ENCODE results near the gene GNB1. TPM values are rescaled to one million over a fixed set of nuclear protein-coding genes. Genes with fewer than 3 reads are reported as not detected.

Gene GNB1
- polyA plus RNA-seq, 1 donor = 226 TPM

DNA sequence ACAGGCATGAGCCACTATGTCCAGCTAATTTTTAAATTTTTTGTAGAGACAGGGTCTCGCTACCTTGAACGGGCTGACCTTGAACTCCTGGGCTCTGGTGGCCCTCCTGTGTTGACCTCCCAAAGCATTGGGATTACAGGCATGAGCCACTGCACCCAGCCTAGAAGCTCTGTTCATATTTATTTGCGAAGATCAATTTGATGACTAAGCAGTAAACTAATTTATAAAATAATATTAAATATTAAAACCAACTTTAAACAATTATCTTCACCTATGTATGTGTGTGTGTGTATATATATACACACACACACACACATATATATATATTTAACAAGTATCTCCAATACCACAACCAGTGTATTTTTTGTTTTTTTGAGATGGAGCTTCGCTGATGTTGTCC, 117.0 kb downstream of the GNB1 start:
- no CpG with 5 or more reads among the region's 4 CpGs for WGBS (ENCODE audit: insufficient coverage, low lambda C conversion rate)

DNA sequence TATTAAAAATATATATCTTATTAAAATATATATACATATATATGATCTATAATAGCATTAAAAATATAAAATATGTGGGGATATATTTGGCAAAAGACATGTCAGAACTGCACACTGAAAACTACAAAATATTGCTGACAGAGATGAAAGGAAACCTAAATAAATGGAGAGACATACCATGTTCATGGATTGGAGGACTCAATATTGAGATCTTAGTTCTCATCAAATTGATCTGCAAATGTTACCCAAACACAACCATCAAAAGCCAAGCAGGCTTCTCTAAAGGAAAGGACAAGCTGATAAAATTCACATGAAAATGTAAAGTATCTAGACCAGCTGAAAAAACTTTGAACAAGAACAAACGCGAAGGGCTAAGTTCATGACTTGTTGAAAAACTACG, 119.8 kb downstream of the GNB1 start:
- no peak for DNase-seq
- Histone ChIP-seq H3K9me3 (ENCODE audit: control insufficient read depth, low read depth, low read length) (peaks cover 18% of the 10 kb centered on the region), H3K27ac (ENCODE audit: low read length) (no peak overlapping the region), H3K4me3 (ENCODE audit: low read length) (no peak overlapping the region), H3K27me3 (ENCODE audit: control insufficient read depth, insufficient read depth, low read length) (no peaks in the 10 kb centered on the region), H3K4me1 (ENCODE audit: control insufficient read depth, insufficient read depth, low read length) (peaks cover 7% of the 10 kb centered on the region), H3K36me3 (ENCODE audit: control insufficient read depth, insufficient read depth, low read length) (peaks cover 30% of the 10 kb centered on the region)
- no CpG with 5 or more reads among the region's 3 CpGs for WGBS (ENCODE audit: insufficient coverage, low lambda C conversion rate)

More for the DNA sequence above, 117.0 kb downstream of the GNB1 start:
- no peak overlapping the region for H3K27ac ChIP-seq (ENCODE audit: low read length)
- H3K4me1 ChIP-seq (ENCODE audit: control insufficient read depth, insufficient read depth, low read length) = peaks cover 14% of the 10 kb centered on the region
- H3K27me3 ChIP-seq (ENCODE audit: control insufficient read depth, insufficient read depth, low read length) = no peaks in the 10 kb centered on the region
- DNase-seq = no peak
- H3K36me3 ChIP-seq (ENCODE audit: control insufficient read depth, insufficient read depth, low read length) = peaks cover 13% of the 10 kb centered on the region
- H3K4me3 ChIP-seq (ENCODE audit: low read length) = no peak overlapping the region
- H3K9me3 ChIP-seq (ENCODE audit: control insufficient read depth, low read depth, low read length) = peaks cover 18% of the 10 kb centered on the region

DNA sequence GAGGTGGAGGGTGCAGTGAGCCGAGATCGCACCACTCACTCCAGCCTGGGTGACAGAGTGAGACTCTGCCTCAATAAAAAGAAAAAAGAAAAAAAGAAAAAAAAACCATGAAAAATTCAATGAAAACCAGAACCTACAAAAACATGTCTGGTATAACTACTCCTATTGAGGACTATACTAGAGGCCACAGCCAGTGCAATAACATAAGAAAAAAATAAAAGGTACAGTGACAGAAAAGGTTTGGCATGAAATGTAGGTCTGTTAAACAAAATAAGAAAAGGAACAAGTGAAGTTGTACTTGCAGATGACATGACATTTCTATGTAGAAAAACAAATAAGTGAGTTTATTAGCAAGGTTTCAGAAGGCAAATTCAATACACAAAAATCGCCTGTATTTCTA, 120.8 kb downstream of the GNB1 start:
- peaks cover 30% of the 10 kb centered on the region for H3K36me3 ChIP-seq (ENCODE audit: control insufficient read depth, insufficient read depth, low read length)
- no peaks in the 10 kb centered on the region for H3K4me1 ChIP-seq (ENCODE audit: control insufficient read depth, insufficient read depth, low read length)
- H3K9me3 ChIP-seq (ENCODE audit: control insufficient read depth, low read depth, low read length) = peaks cover 18% of the 10 kb centered on the region
- WGBS (ENCODE audit: insufficient coverage, low lambda C conversion rate) = no CpG with 5 or more reads among the region's 3 CpGs
- H3K4me3 ChIP-seq (ENCODE audit: low read length) = no peak overlapping the region
- no peak overlapping the region for H3K27ac ChIP-seq (ENCODE audit: low read length)
- no peak for DNase-seq
- H3K27me3 ChIP-seq (ENCODE audit: control insufficient read depth, insufficient read depth, low read length) = no peaks in the 10 kb centered on the region

DNA sequence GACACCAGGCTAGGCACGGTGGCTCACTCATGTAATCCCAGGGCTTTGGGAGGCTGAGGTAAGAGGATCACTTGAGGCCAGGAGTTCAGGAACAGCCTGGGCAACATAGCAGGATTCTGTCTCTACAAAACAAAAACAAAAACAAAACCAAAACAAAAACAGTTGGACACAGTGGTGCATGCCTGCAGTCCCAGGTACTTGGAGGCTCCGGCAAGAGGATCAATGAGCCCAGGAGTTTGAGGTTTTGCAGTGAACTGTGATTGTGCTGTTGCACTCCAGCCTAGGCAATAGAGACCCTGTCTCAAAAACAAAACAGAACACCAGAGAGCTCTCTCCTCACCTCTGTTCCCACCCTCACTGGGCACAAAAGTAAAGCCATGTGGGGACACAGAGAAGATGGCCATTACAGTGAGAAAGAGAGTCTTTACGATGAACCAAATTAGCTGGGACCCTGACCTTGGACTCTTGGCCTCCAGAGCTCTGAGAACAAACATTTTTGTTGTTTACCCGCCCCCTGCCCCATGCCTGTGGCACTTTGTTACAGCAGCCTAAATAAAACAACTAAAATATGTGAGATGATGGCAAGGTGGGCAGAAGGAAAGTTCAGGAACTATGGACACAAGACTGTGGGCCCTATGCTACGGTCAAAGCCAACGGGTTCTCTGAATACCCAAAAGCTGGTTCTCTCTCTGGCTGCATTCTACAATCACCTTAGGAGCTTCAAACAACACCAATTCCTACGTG, 122.5 kb downstream of the GNB1 start:
- Histone ChIP-seq H3K36me3 (ENCODE audit: control insufficient read depth, insufficient read depth, low read length) (peaks cover 42% of the 10 kb centered on the region), H3K4me3 (ENCODE audit: low read length) (no peak overlapping the region), H3K9me3 (ENCODE audit: control insufficient read depth, low read depth, low read length) (peaks cover 15% of the 10 kb centered on the region), H3K4me1 (ENCODE audit: control insufficient read depth, insufficient read depth, low read length) (no peaks in the 10 kb centered on the region), H3K27me3 (ENCODE audit: control insufficient read depth, insufficient read depth, low read length) (no peaks in the 10 kb centered on the region), H3K27ac (ENCODE audit: low read length) (no peak overlapping the region)
- DNase-seq = no peak
- no CpG with 5 or more reads among the region's 7 CpGs for WGBS (ENCODE audit: insufficient coverage, low lambda C conversion rate)

DNA sequence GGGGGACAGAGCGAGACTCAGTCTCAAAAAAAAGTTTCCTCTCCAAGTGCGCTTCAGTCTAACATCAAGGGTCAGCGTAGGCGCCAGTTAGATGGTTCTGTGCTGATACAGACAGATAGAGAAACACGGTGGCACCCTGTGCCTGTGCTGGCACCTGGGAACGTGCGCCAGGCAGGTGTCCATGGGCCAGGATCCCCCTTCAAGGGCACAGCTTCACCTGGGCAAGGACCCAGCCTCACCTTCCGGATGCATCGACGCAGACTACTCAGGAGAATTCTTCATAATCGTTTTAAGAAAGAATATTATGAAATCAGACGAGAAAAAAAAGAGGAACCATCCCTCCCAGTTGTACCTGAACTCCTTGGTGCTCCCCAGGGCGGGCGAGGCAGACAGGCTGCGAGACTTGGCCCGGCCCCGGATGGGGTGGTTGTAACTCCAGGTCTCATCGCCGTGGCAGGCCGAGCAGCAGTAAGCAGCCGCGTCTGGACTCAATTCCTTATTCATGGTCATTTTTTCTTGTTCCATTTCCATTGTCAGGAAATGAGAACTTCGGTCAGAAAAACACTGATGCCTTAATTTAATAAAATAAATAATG, 125.9 kb downstream of the GNB1 start:
- 83% methylated on average over 1 of the region's 23 CpGs for WGBS (ENCODE audit: insufficient coverage, low lambda C conversion rate)
- no peak overlapping the region for H3K27ac ChIP-seq (ENCODE audit: low read length)
- DNase-seq = no peak
- peaks cover 59% of the 10 kb centered on the region for H3K36me3 ChIP-seq (ENCODE audit: control insufficient read depth, insufficient read depth, low read length)
- H3K27me3 ChIP-seq (ENCODE audit: control insufficient read depth, insufficient read depth, low read length) = no peaks in the 10 kb centered on the region
- peaks cover 3% of the 10 kb centered on the region for H3K9me3 ChIP-seq (ENCODE audit: control insufficient read depth, low read depth, low read length)
- no peak overlapping the region for H3K4me3 ChIP-seq (ENCODE audit: low read length)
- H3K4me1 ChIP-seq (ENCODE audit: control insufficient read depth, insufficient read depth, low read length) = no peaks in the 10 kb centered on the region

DNA sequence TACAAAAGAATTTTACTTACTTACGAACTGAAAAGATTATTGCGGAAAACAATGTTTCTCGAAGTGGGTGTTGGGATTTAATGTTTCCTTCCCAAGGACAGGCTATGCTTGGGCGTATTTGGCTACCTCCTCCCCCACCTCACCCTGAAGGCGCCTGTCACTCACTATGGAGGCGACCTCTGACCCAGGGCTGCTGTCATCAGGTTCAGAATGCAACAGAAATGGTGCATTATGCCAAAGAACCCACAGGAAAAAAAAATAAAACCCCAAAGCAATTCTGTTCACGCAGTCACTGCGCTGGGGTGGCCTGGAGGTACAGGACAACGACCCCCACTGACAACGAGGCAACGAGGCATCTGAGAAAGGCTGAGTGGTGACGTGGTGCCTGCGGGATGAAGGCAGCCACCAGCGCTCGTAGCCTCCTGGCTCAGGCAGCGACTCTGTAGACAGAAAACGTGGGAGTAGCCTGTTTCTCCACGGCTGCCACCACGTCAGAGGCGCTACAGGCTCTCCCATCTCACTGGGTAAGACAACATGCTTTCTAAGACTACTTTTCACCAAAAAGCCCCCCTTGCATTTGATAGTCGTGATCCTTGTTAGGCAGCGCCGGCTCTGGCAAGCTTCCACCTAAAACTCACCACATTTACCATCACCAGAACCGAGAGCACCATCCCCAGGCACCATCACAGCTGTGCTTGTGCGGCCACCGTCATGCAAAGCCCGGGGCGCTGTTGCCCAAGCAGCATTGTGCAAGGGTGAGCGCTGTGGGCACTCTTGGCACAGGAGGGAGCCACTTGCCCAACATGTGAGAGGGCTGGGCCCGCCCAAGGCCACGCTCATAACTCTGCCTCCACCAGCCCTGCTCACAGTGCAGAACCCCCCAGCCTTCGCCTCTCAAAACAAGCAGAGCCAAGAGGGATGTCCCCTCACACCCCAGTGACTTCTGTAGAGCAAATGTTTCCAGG, 126.9 kb downstream of the GNB1 start:
- Histone ChIP-seq H3K36me3 (ENCODE audit: control insufficient read depth, insufficient read depth, low read length) (peaks cover 69% of the 10 kb centered on the region), H3K27ac (ENCODE audit: low read length) (no peak overlapping the region), H3K4me3 (ENCODE audit: low read length) (no peak overlapping the region), H3K27me3 (ENCODE audit: control insufficient read depth, insufficient read depth, low read length) (no peaks in the 10 kb centered on the region), H3K9me3 (ENCODE audit: control insufficient read depth, low read depth, low read length) (no peaks in the 10 kb centered on the region), H3K4me1 (ENCODE audit: control insufficient read depth, insufficient read depth, low read length) (no peaks in the 10 kb centered on the region)
- no peak for DNase-seq
- no CpG with 5 or more reads among the region's 32 CpGs for WGBS (ENCODE audit: insufficient coverage, low lambda C conversion rate)

DNA sequence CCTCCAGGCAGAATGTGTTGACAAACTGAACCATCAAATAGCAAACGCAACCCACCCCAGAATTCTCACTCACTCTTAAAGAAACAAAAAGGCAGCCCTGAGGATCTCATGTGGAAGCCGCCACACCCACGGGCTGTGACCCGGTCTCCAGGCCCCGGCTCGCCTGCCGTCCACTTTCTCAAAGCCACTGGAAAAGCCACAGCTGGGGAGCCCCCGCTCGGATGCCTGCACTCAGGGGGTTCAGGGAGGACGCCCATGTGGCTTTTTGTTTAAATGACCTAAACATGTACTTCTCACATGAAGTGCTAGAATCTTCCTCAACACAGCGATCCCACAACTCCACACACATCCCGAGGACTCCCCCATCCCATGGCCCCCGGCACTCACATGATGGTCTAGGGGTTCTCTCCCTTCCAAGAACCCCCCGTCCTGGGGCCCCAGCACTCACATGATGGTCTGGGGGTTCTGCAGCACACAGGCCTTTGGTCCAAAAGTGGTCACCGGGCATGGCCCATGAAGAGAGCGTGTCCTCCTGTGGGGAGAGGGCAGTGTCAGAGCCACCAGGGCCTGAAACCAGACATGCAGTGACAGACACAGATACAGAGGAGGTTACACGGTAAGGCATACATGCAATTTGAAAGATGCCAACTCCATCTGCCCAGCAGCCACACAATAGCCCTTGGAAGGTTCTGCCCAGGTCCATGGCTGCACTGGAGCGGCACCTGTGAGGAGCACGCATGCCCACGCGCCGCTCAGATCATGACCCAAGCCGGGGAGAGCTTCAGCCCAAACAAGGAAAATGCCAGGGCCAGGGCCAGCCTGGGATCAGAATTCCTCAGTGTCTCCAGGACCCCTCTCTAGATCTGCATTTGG, 129.1 kb downstream of the GNB1 start:
- H3K27me3 ChIP-seq (ENCODE audit: control insufficient read depth, insufficient read depth, low read length) = no peaks in the 10 kb centered on the region
- DNase-seq = no peak
- H3K9me3 ChIP-seq (ENCODE audit: control insufficient read depth, low read depth, low read length) = peaks cover 2% of the 10 kb centered on the region
- peaks cover 65% of the 10 kb centered on the region for H3K36me3 ChIP-seq (ENCODE audit: control insufficient read depth, insufficient read depth, low read length)
- H3K27ac ChIP-seq (ENCODE audit: low read length) = no peak overlapping the region
- no peak overlapping the region for H3K4me3 ChIP-seq (ENCODE audit: low read length)
- no CpG with 5 or more reads among the region's 23 CpGs for WGBS (ENCODE audit: insufficient coverage, low lambda C conversion rate)
- no peaks in the 10 kb centered on the region for H3K4me1 ChIP-seq (ENCODE audit: control insufficient read depth, insufficient read depth, low read length)

DNA sequence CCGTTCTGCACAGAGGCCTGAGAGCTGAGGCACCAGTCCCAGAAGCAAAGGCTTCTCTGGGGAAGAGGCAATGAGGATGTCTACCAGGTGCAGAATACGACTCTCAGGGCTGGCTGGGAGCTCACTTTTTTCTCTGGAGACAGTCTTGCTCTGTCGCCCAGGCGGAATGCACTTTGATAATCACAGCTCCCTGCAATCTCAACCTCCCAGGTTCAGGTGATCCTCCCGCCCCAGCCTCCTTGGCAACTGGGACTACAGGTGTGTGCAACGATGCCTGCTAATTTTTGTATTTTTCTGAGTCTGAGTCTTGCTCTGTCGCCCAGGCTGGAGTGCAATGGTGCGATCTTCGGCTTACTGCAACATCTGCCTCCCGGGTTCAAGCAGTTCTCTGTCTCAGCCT, 130.2 kb downstream of the GNB1 start:
- Histone ChIP-seq H3K27ac (ENCODE audit: low read length) (no peak overlapping the region), H3K4me3 (ENCODE audit: low read length) (no peak overlapping the region), H3K4me1 (ENCODE audit: control insufficient read depth, insufficient read depth, low read length) (no peaks in the 10 kb centered on the region), H3K36me3 (ENCODE audit: control insufficient read depth, insufficient read depth, low read length) (peaks cover 73% of the 10 kb centered on the region), H3K27me3 (ENCODE audit: control insufficient read depth, insufficient read depth, low read length) (no peaks in the 10 kb centered on the region), H3K9me3 (ENCODE audit: control insufficient read depth, low read depth, low read length) (peaks cover 2% of the 10 kb centered on the region)
- DNase-seq = no peak
- 80% methylated on average over 1 of the region's 10 CpGs for WGBS (ENCODE audit: insufficient coverage, low lambda C conversion rate)

DNA sequence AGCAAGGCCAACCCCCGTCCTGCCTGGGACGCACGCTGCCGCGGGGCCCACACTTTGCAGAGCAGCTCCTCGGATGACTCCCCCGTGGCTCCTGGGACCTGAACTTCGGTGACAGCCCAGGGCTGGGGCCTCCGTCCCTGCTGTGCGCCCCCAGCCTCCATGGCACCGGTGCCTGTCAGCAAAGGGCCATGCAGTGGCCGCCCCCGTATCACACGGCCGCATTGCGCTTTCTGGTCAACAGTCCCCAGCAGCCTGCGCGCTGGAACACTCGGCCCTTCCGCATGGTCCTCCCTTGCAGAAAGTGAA, 130.6 kb downstream of the GNB1 start:
- H3K4me3 ChIP-seq (ENCODE audit: low read length) = no peak overlapping the region
- peaks cover 2% of the 10 kb centered on the region for H3K9me3 ChIP-seq (ENCODE audit: control insufficient read depth, low read depth, low read length)
- H3K27me3 ChIP-seq (ENCODE audit: control insufficient read depth, insufficient read depth, low read length) = no peaks in the 10 kb centered on the region
- no peak for DNase-seq
- H3K36me3 ChIP-seq (ENCODE audit: control insufficient read depth, insufficient read depth, low read length) = peaks cover 77% of the 10 kb centered on the region
- H3K4me1 ChIP-seq (ENCODE audit: control insufficient read depth, insufficient read depth, low read length) = no peaks in the 10 kb centered on the region
- H3K27ac ChIP-seq (ENCODE audit: low read length) = no peak overlapping the region
- WGBS (ENCODE audit: insufficient coverage, low lambda C conversion rate) = no CpG with 5 or more reads among the region's 20 CpGs
